SU-DHL-6 (cell line): ENCODE results near the gene SYPL2.

ENCODE experiments used
- EZH2phosphoT487 ChIP-seq: fragments of 200-600 bp; sonication (generic), shearing (Covaris generic); conservative IDR thresholded peaks from 2 replicates; pipeline ENCODE4 v1.6.1; 2018; ENCODE audit warnings: mild to moderate bottlenecking, antibody characterized with exemption, low read length, moderate library complexity, mixed read lengths
- TF ChIP-seq, protein P1 (sequence below): fragments of 200-600 bp; sonication (generic); IDR thresholded peaks from one replicate; pipeline ENCODE4 v1.5.1; 2017; ENCODE audit warnings: antibody characterized with exemption, mild to moderate bottlenecking, low read length, moderate library complexity; ENCODE audit not compliant: insufficient read depth, poor library complexity, severe bottlenecking

DNA sequence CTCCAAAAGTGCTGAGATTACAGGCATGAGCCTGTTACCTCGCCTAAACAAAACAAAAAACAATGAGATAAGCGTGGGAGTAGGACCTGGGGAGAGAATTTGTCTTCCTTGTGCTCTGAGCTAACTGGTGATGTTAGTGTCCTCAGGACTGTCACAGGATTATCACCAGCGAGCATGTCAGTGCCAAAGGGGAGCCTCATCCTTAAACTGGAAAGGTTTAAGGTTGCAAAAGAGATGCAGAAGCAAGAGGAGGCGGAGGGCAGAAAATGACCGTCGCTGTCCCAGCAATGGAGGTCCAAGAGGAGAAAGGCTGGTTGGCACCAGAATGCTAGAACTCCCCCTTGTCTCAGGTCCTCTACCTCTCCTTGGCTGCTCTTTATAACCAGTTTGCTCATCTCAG lies 3.9 kb downstream of the SYPL2 start:
- no peak for TF ChIP-seq EZH2phosphoT487
- TF ChIP-seq, protein P1, sequence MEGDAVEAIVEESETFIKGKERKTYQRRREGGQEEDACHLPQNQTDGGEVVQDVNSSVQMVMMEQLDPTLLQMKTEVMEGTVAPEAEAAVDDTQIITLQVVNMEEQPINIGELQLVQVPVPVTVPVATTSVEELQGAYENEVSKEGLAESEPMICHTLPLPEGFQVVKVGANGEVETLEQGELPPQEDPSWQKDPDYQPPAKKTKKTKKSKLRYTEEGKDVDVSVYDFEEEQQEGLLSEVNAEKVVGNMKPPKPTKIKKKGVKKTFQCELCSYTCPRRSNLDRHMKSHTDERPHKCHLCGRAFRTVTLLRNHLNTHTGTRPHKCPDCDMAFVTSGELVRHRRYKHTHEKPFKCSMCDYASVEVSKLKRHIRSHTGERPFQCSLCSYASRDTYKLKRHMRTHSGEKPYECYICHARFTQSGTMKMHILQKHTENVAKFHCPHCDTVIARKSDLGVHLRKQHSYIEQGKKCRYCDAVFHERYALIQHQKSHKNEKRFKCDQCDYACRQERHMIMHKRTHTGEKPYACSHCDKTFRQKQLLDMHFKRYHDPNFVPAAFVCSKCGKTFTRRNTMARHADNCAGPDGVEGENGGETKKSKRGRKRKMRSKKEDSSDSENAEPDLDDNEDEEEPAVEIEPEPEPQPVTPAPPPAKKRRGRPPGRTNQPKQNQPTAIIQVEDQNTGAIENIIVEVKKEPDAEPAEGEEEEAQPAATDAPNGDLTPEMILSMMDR = no peak
